ENCODE measurements around the gene PLCB3. TPM values are rescaled to one million over a fixed set of nuclear protein-coding genes. Genes with fewer than 3 reads are reported as not detected.

PLCB3 gene
- total RNA-seq, 4 donors from 2014 or later, result 10.8 to 17.9 (median 16.3) TPM

DNA sequence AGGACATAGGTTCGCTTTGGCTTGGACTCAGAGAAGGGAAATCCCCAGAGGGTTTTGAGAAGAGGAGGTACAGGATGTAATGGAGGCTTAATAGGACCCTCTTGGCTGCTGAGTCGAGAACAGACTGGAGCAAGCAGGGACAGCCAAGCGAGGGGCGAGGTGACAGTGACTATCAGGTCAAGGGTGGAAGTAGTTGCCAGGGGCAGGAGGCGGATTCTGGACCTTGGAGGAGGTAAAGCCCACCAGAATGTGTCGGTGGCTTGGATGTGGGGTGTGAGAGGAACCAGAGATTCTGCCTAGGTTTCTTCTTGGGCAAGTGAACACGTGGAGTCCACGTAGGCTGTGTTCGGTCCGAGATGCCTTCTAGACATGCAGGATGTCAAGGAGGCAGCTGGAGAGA is 61.6 kb downstream of the PLCB3 start:
- no peak for TF ChIP-seq CTCF (IDR thresholded peaks at IDR 0.05; ENCODE audit: low read depth)

GRCh38 chr11:64313491-64314145 is 62.3 kb downstream of the PLCB3 start:
- no peak for TF ChIP-seq CTCF (IDR thresholded peaks at IDR 0.05; ENCODE audit: low read depth)

DNA sequence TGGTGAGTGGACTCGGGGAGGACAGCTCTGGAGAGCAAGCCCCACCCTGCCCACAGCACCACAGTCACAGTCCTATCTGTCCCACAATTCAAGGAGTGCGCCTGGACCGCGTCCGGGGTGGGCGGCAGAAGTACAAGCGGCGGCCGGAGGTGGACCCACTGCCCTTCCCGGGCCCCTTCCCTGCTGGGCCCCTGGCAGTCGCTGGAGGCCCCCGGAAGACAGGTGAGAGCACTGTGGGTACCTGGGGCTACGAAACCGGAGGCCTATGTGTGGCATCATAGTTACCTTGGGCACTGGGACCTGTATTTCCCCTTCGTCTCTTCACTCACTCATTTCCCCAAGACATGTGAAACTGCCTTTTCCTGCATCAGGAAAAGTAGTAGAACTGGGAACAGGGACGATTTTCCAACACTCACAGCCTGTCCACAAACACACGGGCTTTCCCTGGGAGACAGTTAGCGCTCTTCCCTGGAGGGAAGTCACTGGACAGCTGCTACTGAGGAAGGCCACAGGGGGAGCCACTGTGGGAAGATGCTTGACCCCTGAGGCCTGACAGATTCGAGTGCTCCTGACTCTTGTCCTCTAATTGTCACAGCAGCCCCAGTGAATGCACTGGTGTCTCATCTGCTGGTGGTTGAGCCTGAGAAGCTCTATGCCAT is 62.9 kb downstream of the PLCB3 start:
- no peak for TF ChIP-seq CTCF (IDR thresholded peaks at IDR 0.05; ENCODE audit: low read depth)

- TF ChIP-seq CTCF (IDR thresholded peaks at IDR 0.05; ENCODE audit: low read depth), result no peak
Observed at GRCh38 chr11:64314805-64315561, 63.7 kb downstream of the PLCB3 start.

GRCh38 chr11:64316672-64317324 is 65.5 kb downstream of the PLCB3 start:
- TF ChIP-seq CTCF (IDR thresholded peaks at IDR 0.05; ENCODE audit: low read depth), result no peak

- TF ChIP-seq CTCF (IDR thresholded peaks at IDR 0.05; ENCODE audit: low read depth), result no peak
Observed at GRCh38 chr11:64317325-64317960, 66.1 kb downstream of the PLCB3 start, which contains the start of gene TRMT112. TSS of gene TRMT112 (minus strand) at chr11:64317559. CDS start at chr11:64317526, 33 bp downstream.
